Stimulated activated CD4-positive, alpha-beta T cell treated with anti-CD3 and anti-CD28 coated beads, Interleukin-15, amount 100 ng/mL, for 1 hour (primary cell): ENCODE data around the gene TACC2.
"Not testable (repeated sequence)": the region's sequence is repeated elsewhere in the genome, so short reads cannot be mapped to it uniquely, and the experiment has no call there.

Source experiments
- DNase-seq, 2 donors: peaks; one replicate each; pipeline ENCODE4 v3.0.0-alpha.2; 2020; ENCODE audit warnings: low read depth in 1 of 2, low spot score in 1 of 2

Gene TACC2

GRCh38 chr10:122021828-122022227, 32.9 kb downstream of the TACC2 start:
- DNase-seq = no peak

GRCh38 chr10:122022276-122022675, 33.3 kb downstream of the TACC2 start:
- DNase-seq = no peak

- DNase-seq = not testable (repeated sequence)
Measured at GRCh38 chr10:122023257-122023656, 34.3 kb downstream of the TACC2 start.

DNA sequence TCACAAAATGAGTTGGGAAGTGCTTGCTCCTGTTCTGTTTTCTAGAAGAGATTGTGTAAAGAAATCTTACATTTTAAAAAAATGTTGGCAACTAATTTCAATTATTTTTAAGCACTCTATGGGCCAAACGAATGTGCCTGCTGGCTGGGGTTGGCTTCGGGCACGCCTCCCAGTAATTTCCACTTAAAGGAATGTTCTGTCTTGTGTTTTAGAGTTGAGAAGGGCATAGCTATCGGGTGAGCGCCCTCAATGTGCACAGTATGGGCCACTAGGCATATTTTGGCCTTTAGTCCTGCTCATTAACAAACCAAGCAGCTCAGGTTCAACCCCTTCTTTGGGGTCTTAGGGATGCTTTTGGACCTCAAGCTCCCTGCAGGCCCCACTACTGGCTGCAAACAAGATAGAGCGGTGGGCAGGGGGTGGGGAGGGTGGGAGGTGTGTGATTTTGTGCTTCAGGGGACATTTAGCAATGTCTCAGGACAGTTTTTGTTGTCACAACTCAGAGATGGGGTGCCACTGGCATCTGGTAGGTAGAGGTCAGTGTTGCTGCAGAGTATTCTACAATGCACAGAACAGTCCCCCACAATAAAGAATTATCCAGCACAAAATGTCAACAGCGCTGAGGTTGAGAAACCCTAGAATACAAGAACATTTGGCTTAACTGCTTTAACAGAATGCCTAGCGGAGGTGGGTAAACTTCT, 40.7 kb downstream of the TACC2 start:
- DNase-seq = no peak

- no peak for DNase-seq
Measured at GRCh38 chr10:122030200-122030552, 41.2 kb downstream of the TACC2 start.

- DNase-seq = no peak
Measured at GRCh38 chr10:122033224-122033926, 44.4 kb downstream of the TACC2 start.

DNA sequence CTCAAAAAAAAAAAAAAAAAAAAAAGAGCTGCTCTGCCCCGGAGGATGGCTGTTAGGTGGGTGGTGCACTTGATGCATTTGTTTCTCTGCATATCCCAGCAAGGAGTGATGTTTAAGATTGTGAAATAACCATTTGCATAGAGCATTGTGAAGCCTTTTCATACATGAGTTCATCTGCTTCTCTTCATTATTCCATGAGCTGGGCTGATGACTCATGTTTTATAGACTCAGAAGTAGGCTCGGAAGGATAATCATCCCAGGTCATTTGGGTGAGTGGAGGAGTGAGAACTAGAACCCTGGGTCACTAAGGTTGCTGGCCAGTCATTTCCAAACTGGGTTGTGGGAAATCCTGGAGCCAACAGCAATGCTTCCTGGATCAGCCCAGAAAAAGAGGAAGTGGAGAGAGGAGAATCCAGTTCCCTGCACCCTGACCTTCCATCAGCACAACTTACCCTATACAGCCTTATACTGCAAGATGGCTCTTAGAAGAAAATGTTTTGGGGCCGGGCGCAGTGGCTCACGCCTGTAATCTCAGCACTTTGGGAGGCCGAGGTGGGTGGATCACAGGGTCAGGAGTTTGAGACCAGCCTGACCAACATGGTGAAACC, 45.3 kb downstream of the TACC2 start:
- no peak for DNase-seq

DNA sequence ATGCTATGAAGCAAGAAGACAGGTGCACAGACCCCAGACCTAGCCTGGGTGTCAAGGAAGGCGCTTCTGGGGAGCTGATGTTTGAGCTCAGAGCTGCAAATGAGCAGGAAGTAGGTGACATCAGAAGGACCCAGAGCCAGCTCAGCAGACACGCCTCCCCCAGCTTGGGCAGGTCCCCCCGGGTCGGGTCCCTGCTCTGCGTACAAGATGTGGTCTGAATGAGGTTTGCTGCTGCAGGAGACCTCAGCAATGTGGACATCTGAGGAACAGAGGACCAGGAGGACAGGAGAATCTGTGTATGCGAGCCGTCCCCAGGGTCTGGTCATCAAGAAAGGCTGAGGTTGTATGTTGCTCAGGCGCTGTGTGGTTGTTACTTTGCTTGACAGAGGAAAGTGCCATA, 51.8 kb downstream of the TACC2 start:
- no peak for DNase-seq

DNA sequence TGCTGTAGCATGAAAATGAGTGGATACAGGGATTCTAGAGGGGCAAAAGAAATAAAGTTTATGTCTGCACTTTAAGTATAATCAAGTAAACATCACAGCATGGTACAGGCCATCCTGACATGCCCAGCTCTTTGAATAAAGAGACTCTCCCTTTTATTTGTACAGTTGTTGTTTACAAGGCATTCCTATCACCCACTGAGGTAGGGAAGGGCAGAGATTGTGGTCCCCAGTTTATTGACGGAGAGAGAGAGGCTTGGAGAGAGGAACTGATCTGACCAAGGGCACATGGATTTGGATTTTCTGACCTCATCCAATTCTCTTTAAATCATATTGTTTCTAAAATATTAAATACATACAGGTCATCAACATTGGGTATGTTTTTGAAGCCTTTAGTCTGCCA, 53.9 kb downstream of the TACC2 start:
- DNase-seq = no peak

DNA sequence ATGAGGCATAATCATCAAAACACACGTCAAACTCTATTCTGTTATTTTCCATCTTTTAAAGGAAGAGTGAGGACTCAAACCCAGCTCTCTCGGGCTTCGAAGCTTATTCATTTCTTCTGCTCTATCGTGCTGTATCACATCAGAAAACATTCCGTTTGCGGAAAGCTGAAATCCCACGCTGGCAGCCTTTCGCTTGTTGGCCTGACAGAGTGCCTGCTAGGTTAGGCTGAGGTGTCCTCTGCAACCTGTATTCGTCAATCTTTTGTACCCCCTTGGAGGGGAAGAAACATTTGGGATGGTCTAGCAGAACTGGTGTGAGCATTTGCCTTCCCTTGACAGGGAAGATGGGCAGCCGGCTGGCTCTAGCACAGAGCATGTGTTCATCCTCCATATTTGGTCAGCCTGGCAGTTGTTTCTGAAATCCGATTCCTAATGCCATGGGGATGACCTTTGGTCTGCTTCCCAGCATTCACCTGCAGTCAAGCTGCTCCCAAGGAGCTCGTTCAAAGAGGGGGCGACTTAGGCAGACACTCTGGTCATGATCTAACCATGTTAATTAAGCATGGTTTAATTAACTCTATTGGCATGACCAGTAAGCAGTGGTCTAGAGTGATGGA, 55.2 kb downstream of the TACC2 start:
- no peak for DNase-seq

GRCh38 chr10:122044713-122045112, 55.8 kb downstream of the TACC2 start:
- no peak for DNase-seq

- DNase-seq = no peak
Measured at GRCh38 chr10:122045212-122045611, 56.2 kb downstream of the TACC2 start.

DNA sequence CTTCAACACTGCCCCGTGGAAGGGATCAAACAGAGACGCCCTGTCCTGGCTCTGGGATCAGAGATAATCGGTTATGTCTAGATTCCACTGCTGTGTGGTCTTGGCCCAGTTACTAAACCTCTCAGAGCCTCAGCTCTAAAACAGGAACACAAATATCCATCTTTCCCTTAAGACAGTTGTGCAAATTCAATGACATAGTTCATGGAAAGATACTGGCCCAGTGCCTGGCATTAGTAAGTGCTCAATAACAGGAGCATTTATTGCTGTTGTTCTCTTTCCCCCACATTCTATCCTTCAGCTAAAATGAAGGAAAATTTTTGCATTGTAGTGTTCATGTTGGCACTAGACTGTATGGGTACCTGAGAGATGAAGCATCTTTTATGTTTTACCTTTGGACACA, 58.6 kb downstream of the TACC2 start:
- DNase-seq = no peak

DNA sequence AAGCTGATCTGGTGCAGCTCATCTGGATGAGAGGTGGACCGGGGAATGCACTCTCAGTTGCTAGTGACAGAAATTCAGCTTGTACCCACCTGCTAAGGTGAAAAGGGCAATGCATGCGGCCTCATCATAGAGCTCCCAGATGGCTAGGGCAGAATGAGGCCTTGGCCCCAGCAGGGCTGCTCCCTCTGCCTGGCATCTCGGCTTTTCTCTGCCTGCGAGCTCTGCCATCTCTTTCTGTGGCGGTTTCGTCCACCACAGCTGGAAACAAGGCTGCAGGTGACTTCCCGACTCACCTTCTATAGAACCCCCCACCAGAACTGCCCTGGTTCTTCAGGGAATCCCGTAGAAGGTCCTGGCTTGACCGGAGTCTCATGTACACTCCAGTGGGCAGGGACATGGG, 60.1 kb downstream of the TACC2 start:
- DNase-seq = no peak

GRCh38 chr10:122050311-122050710, 61.3 kb downstream of the TACC2 start:
- DNase-seq = no peak

DNA sequence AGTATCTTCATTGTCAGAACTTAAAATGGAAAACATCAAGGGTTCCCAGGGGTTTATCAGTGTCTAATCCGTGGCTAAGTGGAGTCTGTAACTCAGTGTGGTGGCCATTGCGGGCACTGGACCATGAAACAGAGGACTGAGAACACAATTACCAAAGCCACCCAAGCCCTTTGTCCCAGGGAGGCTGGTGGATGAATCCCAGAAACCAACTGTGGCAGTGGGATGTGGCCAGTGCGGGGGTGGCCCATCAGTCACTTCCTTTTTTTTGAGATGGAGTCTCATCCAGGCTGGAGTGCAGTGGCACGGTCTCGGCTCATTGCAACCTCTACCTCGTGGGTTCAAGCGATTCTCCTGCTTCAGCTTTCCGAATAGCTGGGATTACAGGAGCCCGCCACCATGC, 61.8 kb downstream of the TACC2 start:
- DNase-seq = no peak

DNA sequence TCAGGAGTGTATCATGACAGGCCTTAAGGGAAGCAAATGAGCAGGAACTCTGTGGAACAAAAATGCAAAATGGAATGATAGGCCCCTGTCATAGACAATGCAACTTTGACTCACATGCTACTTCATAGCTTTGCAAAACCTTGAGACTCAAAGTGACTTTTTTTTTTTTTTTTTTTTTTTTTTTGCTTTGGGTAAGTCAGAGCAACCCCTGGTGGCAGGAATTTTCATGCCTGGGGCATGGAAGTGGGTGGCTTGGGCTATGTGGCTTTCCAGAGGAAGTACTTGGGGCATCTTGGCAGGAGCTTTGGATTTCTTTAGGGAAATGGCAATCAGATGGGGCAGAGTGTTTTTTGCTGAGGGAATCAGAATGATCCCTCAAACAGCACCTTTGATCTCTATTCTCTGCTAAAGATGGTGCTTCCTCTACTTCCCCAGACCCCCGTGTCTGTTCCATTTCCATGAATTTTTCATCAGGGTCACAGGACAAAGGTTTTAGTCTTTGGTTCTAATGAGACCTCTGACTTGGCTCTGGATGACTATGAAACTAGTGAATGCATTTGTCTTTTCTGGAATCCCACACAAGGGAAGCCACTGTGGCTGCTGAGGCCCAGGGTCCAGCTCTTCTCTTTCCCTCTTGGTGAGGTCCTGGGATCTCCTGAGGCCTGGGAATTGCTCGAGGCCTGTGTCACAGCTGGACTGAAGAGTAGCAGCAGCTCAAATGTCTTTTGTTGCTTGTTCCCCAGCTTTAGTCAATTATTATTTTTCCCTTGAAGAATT, 62.8 kb downstream of the TACC2 start:
- DNase-seq = no peak

GRCh38 chr10:122052701-122053100, 63.7 kb downstream of the TACC2 start:
- DNase-seq = no peak

DNA sequence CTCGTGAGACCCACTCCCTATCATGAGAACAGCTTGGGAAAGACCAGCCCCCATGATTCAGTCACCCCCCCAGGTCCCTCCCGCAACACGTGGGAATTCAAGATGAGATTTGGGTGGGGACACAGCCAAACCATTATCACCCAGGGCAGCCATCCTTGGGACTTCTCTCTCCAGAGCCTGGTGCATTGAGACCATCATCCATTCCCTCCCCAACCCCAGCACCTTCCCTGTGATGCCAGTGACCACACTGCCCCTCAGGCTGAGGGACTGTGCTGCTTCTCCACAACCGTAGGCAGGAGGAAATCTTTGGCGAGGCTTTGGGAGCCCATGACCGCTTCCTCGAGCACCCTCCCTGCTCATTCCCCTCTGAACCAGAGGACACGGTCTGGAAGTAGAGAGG, 64.4 kb downstream of the TACC2 start:
- DNase-seq = no peak

GRCh38 chr10:122054048-122055025, 65.4 kb downstream of the TACC2 start:
- no peak for DNase-seq
